Effector memory CD8-positive, alpha-beta T cell (primary cell): Measurements from ENCODE around the gene OR5H6.

Source experiments
- ATAC-seq: fragments of 150-1000 bp; cut with Tn5 transposase; replicated peaks from 2 replicates; pipeline ENCODE4 v1.10.0; 2021; ENCODE audit warnings: mild to moderate bottlenecking, moderate library complexity
- DNase-seq, 3 experiments: peaks; one replicate each; pipeline ENCODE4 v3.0.0; 2021
- H3K27ac Mint-ChIP-seq, 2 donors: one replicate each; pipeline ENCODE4 v1.8.0; 2022; ENCODE audit warnings: mild to moderate bottlenecking in 2 of 2, mixed read lengths in 2 of 2, moderate library complexity in 2 of 2
- H3K27me3 Mint-ChIP-seq, 2 donors: one replicate each; pipeline ENCODE4 v1.8.0; 2022; ENCODE audit warnings: mixed read lengths in 2 of 2
- H3K36me3 Mint-ChIP-seq: one replicate; pipeline ENCODE4 v1.8.0; 2022; ENCODE audit warnings: mild to moderate bottlenecking, moderate library complexity, mixed read lengths; ENCODE audit not compliant: insufficient read depth
- H3K4me1 Mint-ChIP-seq, 2 donors: one replicate each; pipeline ENCODE4 v1.8.0; 2022; ENCODE audit warnings: low read depth in 2 of 2, mixed read lengths in 2 of 2
- H3K4me3 Mint-ChIP-seq, 2 donors: one replicate each; pipeline ENCODE4 v1.8.0; 2022; ENCODE audit warnings: mild to moderate bottlenecking in 2 of 2, mixed read lengths in 2 of 2, moderate library complexity in 2 of 2
- H3K9me3 Mint-ChIP-seq, 2 donors: one replicate each; pipeline ENCODE4 v1.8.0; 2022; ENCODE audit warnings: mixed read lengths in 2 of 2

The OR5H6 gene

GRCh38 chr3:98274914-98275313 is 10.9 kb downstream of the OR5H6 start:
- H3K9me3 Mint-ChIP-seq: peaks cover 7 to 11% of the 10 kb centered on the region in 2 donors
- DNase-seq (no peak), ATAC-seq (no peak)
- no peaks in the 10 kb centered on the region for H3K36me3 Mint-ChIP-seq
- H3K4me1 Mint-ChIP-seq: peaks cover 0 to 4% of the 10 kb centered on the region in 2 donors
- H3K4me3 Mint-ChIP-seq: no peak overlapping the region
- no peak overlapping the region for H3K27ac Mint-ChIP-seq
- H3K27me3 Mint-ChIP-seq: peaks cover 9 to 35% of the 10 kb centered on the region in 2 donors

GRCh38 chr3:98282205-98282604 is 18.2 kb downstream of the OR5H6 start, which contains the start of gene OR5H2:
TSS of gene OR5H2 (plus strand) at chr3:98282505. CDS start at chr3:98282903, 398 bp downstream.
- H3K27ac Mint-ChIP-seq: no peak within 1 kb of the TSS
- no peaks in the 10 kb centered on the region for H3K9me3 Mint-ChIP-seq
- DNase-seq (no peak), ATAC-seq (no peak)
- no peak within 1 kb of the TSS for H3K4me3 Mint-ChIP-seq
- no peaks in the 10 kb centered on the region for H3K27me3 Mint-ChIP-seq
- no peaks in the 10 kb centered on the region for H3K36me3 Mint-ChIP-seq
- peaks cover 0 to 4% of the 10 kb centered on the region in 2 donors for H3K4me1 Mint-ChIP-seq

GRCh38 chr3:98290916-98291315 is 26.9 kb downstream of the OR5H6 start:
- DNase-seq (no peak), ATAC-seq (no peak)
- H3K36me3 Mint-ChIP-seq: no peaks in the 10 kb centered on the region
- H3K4me1 Mint-ChIP-seq: no peaks in the 10 kb centered on the region
- H3K27ac Mint-ChIP-seq: no peak overlapping the region
- no peak overlapping the region for H3K4me3 Mint-ChIP-seq
- H3K27me3 Mint-ChIP-seq: peaks cover 21 to 37% of the 10 kb centered on the region in 2 donors
- no peaks in the 10 kb centered on the region for H3K9me3 Mint-ChIP-seq

- H3K27me3 Mint-ChIP-seq: peaks cover 23 to 37% of the 10 kb centered on the region in 2 donors
- DNase-seq: no peak
- no peak for ATAC-seq
- no peak overlapping the region for H3K27ac Mint-ChIP-seq
- H3K4me1 Mint-ChIP-seq: no peaks in the 10 kb centered on the region
- H3K36me3 Mint-ChIP-seq: no peaks in the 10 kb centered on the region
- H3K9me3 Mint-ChIP-seq: no peaks in the 10 kb centered on the region
- H3K4me3 Mint-ChIP-seq: no peak overlapping the region
These were observed 27.4 kb downstream of the OR5H6 start for GRCh38 chr3:98291332-98291957.
